Astrocyte (in vitro differentiated cells and primary cell): ENCODE measurements around the gene ALDH1L1. TPM values are rescaled to one million over a fixed set of nuclear protein-coding genes. Genes with fewer than 3 reads are reported as not detected.

Experiments used
- DNase-seq: peaks from one replicate; pipeline ENCODE4 v3.0.0-alpha.2; 2010; ENCODE audit warnings: low read depth
- FAIRE-seq: peaks from 2 replicates; lab custom pipeline; 2011; peaks lifted over from hg19 to GRCh38; lab: Jason Lieb, UNC
- H2AFZ ChIP-seq: 2 replicates; pipeline ENCODE4 v1.6.0; 2012; ENCODE audit warnings: low read depth, low read length, inconsistent platforms
- H3K27ac ChIP-seq: 2 replicates; pipeline ENCODE4 v1.5.1; 2011; ENCODE audit warnings: low read depth, low read length, inconsistent platforms
- H3K27me3 ChIP-seq: 2 replicates; pipeline ENCODE4 v1.6.0; 2011; ENCODE audit warnings: low read length, inconsistent platforms; ENCODE audit not compliant: insufficient read depth
- H3K36me3 ChIP-seq: 2 replicates; pipeline ENCODE4 v1.5.1; 2011; ENCODE audit warnings: low read length, inconsistent platforms; ENCODE audit not compliant: insufficient read depth
- H3K4me1 ChIP-seq: 2 replicates; pipeline ENCODE4 v1.5.1; 2011; ENCODE audit warnings: low read length, inconsistent platforms; ENCODE audit not compliant: insufficient read depth
- H3K4me2 ChIP-seq: 2 replicates; pipeline ENCODE4 v1.6.0; 2012; ENCODE audit warnings: low read length, inconsistent platforms
- H3K4me3 ChIP-seq: 2 replicates; pipeline ENCODE4 v1.5.1; 2011; ENCODE audit warnings: low read depth, mild to moderate bottlenecking, low read length, inconsistent platforms; ENCODE audit not compliant: insufficient read depth
- H3K79me2 ChIP-seq: 2 replicates; pipeline ENCODE4 v1.6.0; 2012; ENCODE audit warnings: mild to moderate bottlenecking, low read length, inconsistent platforms; ENCODE audit not compliant: insufficient read depth
- H3K9ac ChIP-seq: 2 replicates; pipeline ENCODE4 v1.6.0; 2012; ENCODE audit warnings: mild to moderate bottlenecking, low read length, inconsistent platforms
- H3K9me3 ChIP-seq: 2 replicates; pipeline ENCODE4 v1.5.1; 2012; ENCODE audit warnings: low read depth, mild to moderate bottlenecking, low read length, inconsistent platforms; ENCODE audit not compliant: insufficient read depth
- H4K20me1 ChIP-seq: 2 replicates; pipeline ENCODE4 v1.6.0; 2012; ENCODE audit warnings: low read length, inconsistent platforms; ENCODE audit not compliant: insufficient read depth
- H3K27ac Mint-ChIP-seq: one replicate; pipeline ENCODE4 v1.8.0; 2021; ENCODE audit warnings: mild to moderate bottlenecking, mixed read lengths; ENCODE audit not compliant: unreplicated experiment
- H3K27me3 Mint-ChIP-seq: one replicate; pipeline ENCODE4 v1.8.0; 2021; ENCODE audit warnings: low read depth, mixed read lengths; ENCODE audit not compliant: unreplicated experiment
- H3K36me3 Mint-ChIP-seq: one replicate; pipeline ENCODE4 v1.8.0; 2021; ENCODE audit warnings: low read depth, mixed read lengths; ENCODE audit not compliant: unreplicated experiment
- H3K4me1 Mint-ChIP-seq: one replicate; pipeline ENCODE4 v1.8.0; 2021; ENCODE audit warnings: low read depth, mixed read lengths; ENCODE audit not compliant: unreplicated experiment
- H3K4me3 Mint-ChIP-seq: one replicate; pipeline ENCODE4 v1.8.0; 2021; ENCODE audit warnings: mild to moderate bottlenecking, moderate library complexity, mixed read lengths; ENCODE audit not compliant: unreplicated experiment
- H3K9me3 Mint-ChIP-seq: one replicate; pipeline ENCODE4 v1.8.0; 2021; ENCODE audit warnings: mild to moderate bottlenecking, mixed read lengths; ENCODE audit not compliant: unreplicated experiment
- EZH2 ChIP-seq: IDR thresholded peaks from 2 replicates; pipeline ENCODE4 v1.6.1; 2012; ENCODE audit warnings: mild to moderate bottlenecking, low read length, inconsistent platforms; ENCODE audit not compliant: insufficient read depth
- total RNA-seq: library from RNA; stranded (reverse); gene quantifications from 2 replicates; pipeline ENCODE4 v1.2.1, GENCODE V29; 2021
- TF ChIP-seq, protein P1 (sequence below): IDR thresholded peaks from 2 replicates; pipeline ENCODE4 v1.5.1; 2011; ENCODE audit warnings: low read depth, mild to moderate bottlenecking, inconsistent platforms, low read length, moderate library complexity; ENCODE audit not compliant: insufficient read depth

The ALDH1L1 gene
- total RNA-seq, 1 donor from 2014 or later, result not detected

DNA sequence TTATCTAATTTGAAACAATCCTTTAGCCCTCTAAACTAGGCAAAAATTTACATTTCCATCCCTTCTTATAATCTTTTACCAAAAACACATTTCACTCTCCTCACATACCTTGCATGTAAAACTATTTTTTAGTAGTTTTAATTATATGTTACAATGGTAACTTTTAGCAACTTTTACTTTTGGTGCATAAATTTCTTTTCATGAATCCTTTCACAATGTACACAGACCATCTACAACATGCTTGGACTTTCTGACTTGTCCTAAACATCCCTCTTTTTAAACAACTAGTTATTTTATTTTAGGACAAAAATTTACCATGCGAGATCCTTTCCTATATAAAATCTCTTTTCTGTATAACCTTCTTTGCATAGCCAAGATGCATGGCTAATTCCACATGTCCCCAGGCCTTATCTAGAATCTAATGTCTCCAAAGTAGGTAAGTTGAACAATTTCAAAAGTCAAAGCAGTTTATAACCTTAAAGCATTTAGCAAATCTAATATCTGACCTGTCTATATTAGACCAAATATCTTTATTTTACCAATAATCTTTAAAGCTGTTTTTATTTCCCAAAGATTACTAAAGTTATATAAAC lies 14.4 kb upstream of the ALDH1L1 start:
- H3K27ac Mint-ChIP-seq, result no peak overlapping the region
- FAIRE-seq (no peak), DNase-seq (no peak)
- H3K9me3 Mint-ChIP-seq, result peaks cover 10% of the 10 kb centered on the region
- Histone ChIP-seq H3K9ac (no peak overlapping the region), H2AFZ (no peak overlapping the region), H3K27me3 (no peaks in the 10 kb centered on the region), H3K9me3 (peaks cover 2% of the 10 kb centered on the region), H3K27ac (no peak overlapping the region), H3K36me3 (no peaks in the 10 kb centered on the region), H3K79me2 (no peaks in the 10 kb centered on the region), H4K20me1 (no peaks in the 10 kb centered on the region), H3K4me1 (no peaks in the 10 kb centered on the region), H3K4me2 (no peak overlapping the region), H3K4me3 (no peak overlapping the region)
- no peaks in the 10 kb centered on the region for H3K36me3 Mint-ChIP-seq
- no peaks in the 10 kb centered on the region for H3K4me1 Mint-ChIP-seq
- TF ChIP-seq, protein P1, sequence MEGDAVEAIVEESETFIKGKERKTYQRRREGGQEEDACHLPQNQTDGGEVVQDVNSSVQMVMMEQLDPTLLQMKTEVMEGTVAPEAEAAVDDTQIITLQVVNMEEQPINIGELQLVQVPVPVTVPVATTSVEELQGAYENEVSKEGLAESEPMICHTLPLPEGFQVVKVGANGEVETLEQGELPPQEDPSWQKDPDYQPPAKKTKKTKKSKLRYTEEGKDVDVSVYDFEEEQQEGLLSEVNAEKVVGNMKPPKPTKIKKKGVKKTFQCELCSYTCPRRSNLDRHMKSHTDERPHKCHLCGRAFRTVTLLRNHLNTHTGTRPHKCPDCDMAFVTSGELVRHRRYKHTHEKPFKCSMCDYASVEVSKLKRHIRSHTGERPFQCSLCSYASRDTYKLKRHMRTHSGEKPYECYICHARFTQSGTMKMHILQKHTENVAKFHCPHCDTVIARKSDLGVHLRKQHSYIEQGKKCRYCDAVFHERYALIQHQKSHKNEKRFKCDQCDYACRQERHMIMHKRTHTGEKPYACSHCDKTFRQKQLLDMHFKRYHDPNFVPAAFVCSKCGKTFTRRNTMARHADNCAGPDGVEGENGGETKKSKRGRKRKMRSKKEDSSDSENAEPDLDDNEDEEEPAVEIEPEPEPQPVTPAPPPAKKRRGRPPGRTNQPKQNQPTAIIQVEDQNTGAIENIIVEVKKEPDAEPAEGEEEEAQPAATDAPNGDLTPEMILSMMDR, result no peak
- no peak for TF ChIP-seq EZH2
- no peak overlapping the region for H3K4me3 Mint-ChIP-seq
- H3K27me3 Mint-ChIP-seq, result peaks cover 5% of the 10 kb centered on the region

DNA sequence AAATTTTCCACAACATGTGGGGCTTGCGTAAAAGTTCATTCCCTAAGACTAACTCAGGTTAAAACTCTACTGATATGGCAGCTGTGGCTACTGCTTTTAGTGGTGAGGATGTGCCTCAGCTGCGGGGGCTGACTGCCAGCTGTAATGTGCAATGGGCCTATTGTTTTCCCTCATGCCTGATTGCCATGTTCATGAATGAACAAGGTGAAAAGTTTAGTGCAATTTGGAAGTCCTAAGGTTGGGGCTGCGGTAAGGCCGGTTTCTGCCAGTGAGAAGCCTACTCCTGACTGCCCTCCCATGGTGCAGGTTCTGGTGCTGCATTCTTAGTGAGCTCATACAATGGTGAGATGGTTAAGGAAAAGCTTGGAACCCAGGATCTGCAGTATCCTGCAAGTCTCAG lies 10.9 kb upstream of the ALDH1L1 start:
- H3K27ac ChIP-seq, result no peak overlapping the region
- peaks cover 2% of the 10 kb centered on the region for H3K9me3 ChIP-seq
- no peak overlapping the region for H3K4me3 ChIP-seq
- Mint-ChIP-seq H3K4me1 (no peaks in the 10 kb centered on the region), H3K27me3 (peaks cover 18% of the 10 kb centered on the region), H3K4me3 (no peak overlapping the region), H3K9me3 (peaks cover 9% of the 10 kb centered on the region), H3K27ac (no peak overlapping the region), H3K36me3 (no peaks in the 10 kb centered on the region)
- TF ChIP-seq, protein P1, result no peak
- TF ChIP-seq EZH2, result no peak
- DNase-seq (no peak), FAIRE-seq (no peak)
- H3K9ac ChIP-seq, result no peak overlapping the region
- no peaks in the 10 kb centered on the region for H3K79me2 ChIP-seq
- H3K4me1 ChIP-seq, result no peaks in the 10 kb centered on the region
- no peaks in the 10 kb centered on the region for H3K27me3 ChIP-seq
- no peaks in the 10 kb centered on the region for H4K20me1 ChIP-seq
- no peaks in the 10 kb centered on the region for H3K36me3 ChIP-seq
- no peak overlapping the region for H3K4me2 ChIP-seq
- H2AFZ ChIP-seq, result no peak overlapping the region

DNA sequence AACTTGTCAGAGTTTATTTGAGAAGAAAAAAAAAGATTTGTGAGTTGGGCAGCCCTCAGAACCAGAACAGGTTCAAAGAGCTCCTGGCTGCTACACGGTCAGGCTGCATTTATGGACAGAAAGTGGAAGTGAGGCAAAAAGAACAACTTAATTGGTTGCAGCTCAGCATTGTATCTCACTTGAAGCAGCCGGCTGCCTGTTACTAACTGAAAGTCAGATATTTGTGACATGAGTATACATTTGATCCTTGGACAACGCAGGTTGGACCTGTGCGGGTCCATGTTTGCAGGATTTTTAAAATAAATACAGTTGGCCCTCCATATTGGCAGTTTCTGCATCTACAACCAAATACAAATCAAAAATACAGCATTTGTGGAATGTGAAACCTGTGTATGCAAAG lies 7.5 kb upstream of the ALDH1L1 start:
- Histone ChIP-seq H4K20me1 (no peaks in the 10 kb centered on the region), H3K4me3 (no peak overlapping the region), H3K79me2 (no peaks in the 10 kb centered on the region), H3K36me3 (no peaks in the 10 kb centered on the region), H3K9ac (no peak overlapping the region), H3K4me2 (no peak overlapping the region), H3K27me3 (peaks cover 5% of the 10 kb centered on the region), H3K4me1 (no peaks in the 10 kb centered on the region), H3K9me3 (peaks cover 2% of the 10 kb centered on the region), H2AFZ (no peak overlapping the region), H3K27ac (no peak overlapping the region)
- TF ChIP-seq EZH2, result no peak
- TF ChIP-seq, protein P1, result no peak
- Mint-ChIP-seq H3K4me1 (peaks cover 2% of the 10 kb centered on the region), H3K27me3 (peaks cover 39% of the 10 kb centered on the region), H3K27ac (no peak overlapping the region), H3K36me3 (no peaks in the 10 kb centered on the region), H3K4me3 (no peak overlapping the region), H3K9me3 (peaks cover 5% of the 10 kb centered on the region)
- FAIRE-seq (no peak), DNase-seq (no peak)
